RWPE1 (cell line): Measurements from ENCODE around the gene TUG1.
A peak's percentile ranks its signal among the peaks of the same experiment; 100 is the strongest.

Source experiments
- CTCF ChIA-PET: fragments of 350-600 bp; sonication (Branson Sonifier 250); formaldehyde crosslinking; extraction: SDS; loops from one replicate; lab custom pipeline; 2021; lab: Yijun Ruan, JAX
- POLR2A ChIA-PET: fragments of 400-600 bp; formaldehyde crosslinking; extraction: SDS; loops from one replicate; lab custom pipeline; 2020; ENCODE audit warnings: antibody characterized with exemption; ENCODE audit not compliant: low non-redundant PET; lab: Yijun Ruan, JAX
- DNase-seq: peaks from one replicate; pipeline ENCODE4 v3.0.0; 2012; ENCODE audit warnings: low spot score
- H3K27ac ChIP-seq: fragments of 450-650 bp; 2 replicates; pipeline ENCODE4 v1.5.1; 2017
- TF ChIP-seq, protein P1 (sequence below): fragments of 450-650 bp; conservative IDR thresholded peaks from 2 replicates; pipeline ENCODE4 v1.5.1; 2017; ENCODE audit warnings: low read depth, mild to moderate bottlenecking

Gene TUG1

GRCh38 chr22:30969532-30970355, 679 bp downstream of the TUG1 start:
- H3K27ac ChIP-seq: peak overlapping the region; percentile 95
- ChIA-PET CTCF (interaction anchor here (0.7 to 1.2 kb wide), 3 partner anchors 113 to 116 kb away, joined by 4 to 5 read pairs (median 4); no protein-coding TSS in a partner anchor), POLR2A (interaction anchor here (0.5 to 1.0 kb wide), 2 partner anchors 113 to 204 kb away, joined by 3 read pairs; no protein-coding TSS in a partner anchor)
- TF ChIP-seq, protein P1, sequence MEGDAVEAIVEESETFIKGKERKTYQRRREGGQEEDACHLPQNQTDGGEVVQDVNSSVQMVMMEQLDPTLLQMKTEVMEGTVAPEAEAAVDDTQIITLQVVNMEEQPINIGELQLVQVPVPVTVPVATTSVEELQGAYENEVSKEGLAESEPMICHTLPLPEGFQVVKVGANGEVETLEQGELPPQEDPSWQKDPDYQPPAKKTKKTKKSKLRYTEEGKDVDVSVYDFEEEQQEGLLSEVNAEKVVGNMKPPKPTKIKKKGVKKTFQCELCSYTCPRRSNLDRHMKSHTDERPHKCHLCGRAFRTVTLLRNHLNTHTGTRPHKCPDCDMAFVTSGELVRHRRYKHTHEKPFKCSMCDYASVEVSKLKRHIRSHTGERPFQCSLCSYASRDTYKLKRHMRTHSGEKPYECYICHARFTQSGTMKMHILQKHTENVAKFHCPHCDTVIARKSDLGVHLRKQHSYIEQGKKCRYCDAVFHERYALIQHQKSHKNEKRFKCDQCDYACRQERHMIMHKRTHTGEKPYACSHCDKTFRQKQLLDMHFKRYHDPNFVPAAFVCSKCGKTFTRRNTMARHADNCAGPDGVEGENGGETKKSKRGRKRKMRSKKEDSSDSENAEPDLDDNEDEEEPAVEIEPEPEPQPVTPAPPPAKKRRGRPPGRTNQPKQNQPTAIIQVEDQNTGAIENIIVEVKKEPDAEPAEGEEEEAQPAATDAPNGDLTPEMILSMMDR: no peak
- peak; percentile 16 for DNase-seq

- CTCF ChIA-PET: interaction anchor here (0.7 kb wide), 1 partner anchor 114 kb away, joined by 5 read pairs; no protein-coding TSS in a partner anchor
- POLR2A ChIA-PET: interaction anchor here (1.0 kb wide), 1 partner anchor 112 kb away, joined by 3 read pairs; no protein-coding TSS in a partner anchor
- TF ChIP-seq, protein P1: no peak
- no peak overlapping the region for H3K27ac ChIP-seq
- DNase-seq: no peak
These were observed 1.3 kb downstream of the TUG1 start for GRCh38 chr22:30970356-30970746.

DNA sequence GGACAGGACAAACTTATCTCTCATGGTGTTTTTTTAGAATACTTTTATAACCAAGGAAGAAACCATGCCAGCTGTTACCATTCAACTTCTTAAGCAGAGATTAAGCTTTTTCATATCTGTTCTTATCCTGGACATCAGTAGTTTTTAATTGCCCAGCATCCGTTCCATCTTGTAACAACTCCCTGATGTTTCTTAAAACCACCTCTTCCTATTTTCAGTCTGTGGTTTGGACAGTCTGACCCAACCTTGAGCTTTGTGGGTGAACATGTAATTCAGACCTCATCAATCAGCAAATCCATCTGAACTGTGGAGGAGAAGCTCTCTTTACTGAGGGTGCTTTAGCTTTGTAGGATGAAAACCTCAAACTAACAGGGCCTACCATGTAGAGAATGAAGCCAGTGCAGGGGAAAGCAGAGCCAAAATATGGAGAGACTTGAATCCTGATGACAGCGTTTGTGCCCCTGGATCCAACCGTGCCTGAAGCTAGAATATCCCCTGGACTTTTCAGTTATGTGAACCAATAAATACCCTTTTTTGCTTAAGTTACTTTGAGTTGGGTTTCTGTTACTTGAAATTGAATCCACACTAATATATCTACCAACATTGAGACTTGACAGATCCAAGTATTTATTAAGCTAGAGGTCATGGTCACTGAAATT, 9.4 kb downstream of the TUG1 start:
- TF ChIP-seq, protein P1: no peak
- no peak overlapping the region for H3K27ac ChIP-seq
- CTCF ChIA-PET: no interaction called here
- POLR2A ChIA-PET: no interaction called here
- no peak for DNase-seq

GRCh38 chr22:30979932-30980331, 10.9 kb downstream of the TUG1 start:
- no peak for DNase-seq
- CTCF ChIA-PET: no interaction called here
- POLR2A ChIA-PET: no interaction called here
- TF ChIP-seq, protein P1: no peak
- H3K27ac ChIP-seq: no peak overlapping the region

GRCh38 chr22:30982512-30982911, 13.4 kb downstream of the TUG1 start:
- ChIA-PET CTCF (no interaction called here), POLR2A (no interaction called here)
- TF ChIP-seq, protein P1: no peak

DNA sequence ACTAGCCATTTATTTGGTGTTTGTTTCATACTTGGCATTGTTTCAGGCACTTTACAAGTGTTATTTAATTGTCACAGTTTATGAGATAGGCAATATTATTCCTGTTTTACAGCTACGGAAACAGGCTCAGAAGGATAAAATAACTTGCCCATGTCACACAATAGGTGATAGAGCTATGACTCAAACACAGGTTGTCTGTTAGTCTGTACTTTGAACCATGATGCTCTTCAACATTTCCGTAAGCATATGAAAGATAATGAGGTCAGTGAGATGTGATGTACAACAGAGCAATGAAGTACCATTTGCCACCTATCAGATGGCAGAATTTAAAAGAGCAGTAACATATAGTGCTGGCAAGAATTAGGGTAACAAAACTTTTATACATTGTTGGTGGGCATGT, 15.3 kb downstream of the TUG1 start:
- ChIA-PET CTCF (interaction anchor here (0.8 kb wide), 1 partner anchor 11 kb away, joined by 3 read pairs; no protein-coding TSS in a partner anchor), POLR2A (no interaction called here)
- no peak for DNase-seq
- H3K27ac ChIP-seq: no peak overlapping the region
- TF ChIP-seq, protein P1: no peak

More at GRCh38 chr22:30982512-30982911, 13.4 kb downstream of the TUG1 start:
- no peak overlapping the region for H3K27ac ChIP-seq
- no peak for DNase-seq
